GM19025 (cell line): ENCODE results near the gene MTMR10.

Source experiments
- ATAC-seq: cut with Tn5 transposase; IDR thresholded peaks from one replicate; pipeline ENCODE4 v1.9.1; 2021; ENCODE audit warnings: mild to moderate bottlenecking, low read depth, moderate library complexity; ENCODE audit not compliant: unreplicated experiment

MTMR10 gene

DNA sequence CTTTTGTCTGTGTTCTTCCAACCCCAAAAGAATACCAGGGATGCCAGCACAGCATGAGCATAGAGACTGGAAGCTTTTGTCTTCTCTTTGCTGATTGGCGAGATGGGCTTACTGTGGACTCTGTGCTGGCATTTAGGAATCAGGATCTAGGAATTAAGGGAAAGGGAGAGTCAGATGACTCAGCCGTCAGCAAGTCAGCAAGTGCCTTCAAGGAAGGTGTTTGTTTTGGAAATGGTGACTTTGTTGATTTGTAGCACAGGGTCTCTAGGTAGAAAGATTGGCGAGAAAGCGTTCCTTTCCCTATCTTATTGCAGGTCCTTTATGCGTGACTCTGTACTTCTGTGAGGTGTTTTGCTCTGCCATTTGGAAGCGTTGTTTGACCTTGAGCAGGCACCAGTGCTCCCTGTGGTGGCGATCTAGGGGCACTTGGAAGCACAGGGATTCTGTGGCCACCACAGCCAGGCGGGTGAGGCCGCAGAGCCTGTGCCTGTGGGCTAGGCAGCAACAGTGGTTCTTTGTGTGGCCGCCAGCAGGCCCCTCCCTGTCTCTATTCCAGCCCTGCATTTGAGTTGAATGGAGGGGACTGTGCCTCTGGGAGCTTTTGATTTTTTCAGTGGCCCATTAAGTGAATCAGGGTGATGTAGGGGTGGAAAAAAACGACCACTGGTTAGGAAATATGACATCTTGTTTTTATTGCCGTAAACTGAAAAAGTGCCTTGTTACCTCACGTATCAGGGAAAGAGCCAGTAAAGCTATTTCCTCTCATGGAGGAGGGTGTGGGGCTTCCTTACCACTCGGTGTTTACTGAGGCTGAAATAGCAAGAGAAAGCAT, 68.7 kb downstream of the MTMR10 start:
- no peak for ATAC-seq

DNA sequence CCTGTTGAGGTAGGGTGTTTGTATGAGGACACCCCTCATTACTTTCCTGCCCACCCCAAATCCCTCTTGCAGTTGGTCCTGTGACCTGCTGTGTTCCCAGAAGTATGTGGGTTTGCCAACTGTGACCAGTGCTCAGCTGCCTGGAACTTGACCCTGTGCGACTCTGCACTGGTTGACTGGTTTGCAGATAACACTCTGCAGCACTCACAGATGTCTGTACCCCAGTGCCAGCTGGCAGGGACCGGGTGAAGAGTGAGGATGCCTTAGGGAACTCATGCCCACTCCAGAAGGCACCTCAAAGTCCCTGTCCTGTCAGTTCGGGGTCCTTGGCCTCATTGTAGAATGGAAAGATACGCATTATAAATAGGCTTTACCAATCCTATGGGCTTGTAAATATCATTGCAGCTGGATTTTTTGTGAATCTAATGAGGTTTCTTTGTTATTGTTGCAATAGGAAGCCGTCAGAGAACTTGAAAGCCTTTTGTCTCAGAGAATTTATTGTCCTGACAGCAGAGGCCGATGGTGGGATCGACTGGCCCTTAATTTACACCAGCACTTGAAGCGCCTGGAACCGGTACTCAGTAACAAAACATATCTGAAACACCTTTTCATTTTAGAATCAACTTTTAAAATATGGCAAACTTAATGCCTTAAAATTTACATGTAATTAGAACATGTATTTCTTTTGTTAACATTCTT, 69.5 kb downstream of the MTMR10 start:
- ATAC-seq = no peak

- no peak for ATAC-seq
These were observed 70.3 kb downstream of the MTMR10 start for GRCh38 chr15:30921106-30921505.

- ATAC-seq = no peak
These were observed 71.4 kb downstream of the MTMR10 start for GRCh38 chr15:30919877-30920550.

- ATAC-seq = no peak
These were observed 73.1 kb downstream of the MTMR10 start for GRCh38 chr15:30918366-30918765.

DNA sequence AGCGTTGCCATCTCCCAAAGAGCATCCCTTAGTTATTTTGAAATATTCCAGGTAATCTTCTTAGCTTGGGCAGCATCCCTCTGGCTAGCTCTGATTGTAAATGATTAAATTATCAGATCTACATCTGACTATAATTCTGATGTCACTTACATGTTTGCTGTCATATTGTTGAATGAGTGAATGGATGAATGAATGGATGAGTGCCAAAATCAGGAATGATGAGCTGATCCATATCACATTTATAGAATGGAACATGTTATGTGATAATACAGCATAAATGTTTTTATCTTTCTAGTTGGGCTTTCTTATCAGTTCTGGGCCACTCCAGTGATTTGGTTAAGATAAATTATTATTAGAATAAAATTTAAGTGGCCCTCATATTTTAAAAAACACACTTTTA, 73.8 kb downstream of the MTMR10 start:
- no peak for ATAC-seq

DNA sequence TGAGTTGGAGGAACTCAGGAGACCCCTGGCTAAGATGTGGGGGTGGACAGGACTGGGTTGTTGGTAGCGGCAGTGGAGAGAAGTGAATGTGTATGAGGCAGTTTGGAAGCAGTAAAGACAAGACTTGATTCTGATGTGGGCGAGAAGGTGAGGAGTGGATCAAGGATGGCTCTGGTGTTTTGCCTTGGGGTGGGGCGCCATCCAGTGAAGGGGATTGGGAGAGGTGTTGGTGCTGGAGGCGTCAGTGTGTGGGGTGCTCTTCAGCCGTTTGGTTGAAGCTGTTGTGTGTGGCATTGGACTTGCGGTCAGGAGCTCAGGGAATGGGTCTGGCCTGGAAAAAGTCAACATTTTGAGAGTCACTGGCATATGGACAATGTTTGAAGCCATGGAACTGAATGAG, 74.4 kb downstream of the MTMR10 start:
- no peak for ATAC-seq

DNA sequence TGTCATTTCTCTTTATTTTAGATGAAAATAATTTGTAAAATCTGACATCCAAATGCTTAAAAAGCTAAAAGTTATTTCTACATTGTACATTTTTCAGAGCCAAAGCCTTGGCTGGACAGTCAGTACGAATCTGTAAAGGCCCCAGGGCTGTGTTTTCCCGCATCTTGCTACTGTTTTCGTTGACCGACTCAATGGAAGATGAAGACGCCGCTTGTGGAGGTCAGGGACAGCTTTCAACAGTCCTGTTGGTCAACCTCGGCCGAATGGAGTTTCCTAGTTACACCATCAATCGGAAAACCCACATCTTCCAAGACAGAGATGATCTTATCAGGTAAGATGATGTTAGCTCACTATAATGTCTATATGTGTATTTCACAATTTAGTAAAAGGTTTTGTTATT, 77.7 kb downstream of the MTMR10 start:
- ATAC-seq = no peak

DNA sequence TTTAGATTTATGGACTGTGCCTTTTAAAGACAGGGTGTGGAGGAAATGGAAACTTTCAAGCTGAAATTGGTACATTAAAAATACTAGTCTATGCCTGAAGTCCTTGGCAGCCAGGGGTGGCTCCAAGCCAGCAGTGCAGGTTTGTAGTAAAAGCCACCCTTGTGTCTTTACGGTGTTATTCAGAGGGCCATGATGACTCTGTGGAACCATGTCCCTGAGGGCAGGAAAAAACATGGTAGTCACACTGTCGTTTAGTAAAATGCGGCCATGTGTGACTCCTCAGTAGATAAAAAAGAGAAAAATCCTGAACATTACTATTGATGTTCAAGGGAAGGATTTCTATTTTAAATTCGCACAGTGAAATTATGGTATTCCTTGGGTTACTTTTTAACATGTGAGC, 85.1 kb downstream of the MTMR10 start:
- no peak for ATAC-seq

DNA sequence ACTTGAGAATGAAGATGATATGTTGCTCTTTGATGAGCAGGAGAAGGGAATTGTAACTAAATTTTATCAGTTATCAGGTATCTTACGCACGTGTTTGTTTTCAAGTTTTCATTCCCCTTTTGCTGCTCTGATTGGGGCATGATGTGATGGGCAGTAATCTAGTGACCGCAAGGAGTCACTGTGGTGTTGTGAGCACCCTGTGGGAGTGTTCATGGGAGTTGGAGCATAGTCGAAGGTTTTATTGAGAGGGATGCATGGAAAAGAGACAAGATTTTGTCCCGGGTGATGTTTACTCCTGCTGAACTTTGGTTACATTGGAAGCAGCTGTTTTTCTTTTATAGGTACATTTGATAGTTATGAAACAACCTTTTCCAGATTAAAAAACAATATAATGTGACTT, 85.6 kb downstream of the MTMR10 start:
- no peak for ATAC-seq

- ATAC-seq = no peak
These were observed 86.6 kb downstream of the MTMR10 start for GRCh38 chr15:30904812-30905211.

GRCh38 chr15:30903497-30904187, 87.8 kb downstream of the MTMR10 start, which contains the start of gene FAN1:
FAN1 (plus strand) TSS chr15:30903915; CDS start chr15:30904664, 749 bp downstream.
- ATAC-seq = peak; percentile 90

DNA sequence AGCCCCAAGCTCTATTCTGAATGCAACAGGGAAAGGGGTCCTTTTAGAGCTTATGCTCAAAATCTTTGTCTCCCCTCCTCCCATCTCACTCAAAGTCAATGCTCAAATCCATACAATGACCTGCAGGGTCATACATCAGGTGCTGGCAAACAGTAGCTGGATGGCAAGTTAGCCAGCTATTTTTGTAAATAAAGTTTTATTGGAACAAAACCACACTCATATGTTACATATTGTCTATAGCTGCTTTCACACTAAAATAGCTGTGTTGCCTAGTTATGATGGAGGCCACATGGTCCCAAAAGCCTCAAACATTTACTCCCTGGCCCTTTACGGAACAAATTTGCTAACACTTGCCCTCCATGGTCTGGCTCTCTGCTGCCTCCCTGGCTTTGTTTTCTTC, 89.5 kb downstream of the MTMR10 start:
- ATAC-seq = no peak

DNA sequence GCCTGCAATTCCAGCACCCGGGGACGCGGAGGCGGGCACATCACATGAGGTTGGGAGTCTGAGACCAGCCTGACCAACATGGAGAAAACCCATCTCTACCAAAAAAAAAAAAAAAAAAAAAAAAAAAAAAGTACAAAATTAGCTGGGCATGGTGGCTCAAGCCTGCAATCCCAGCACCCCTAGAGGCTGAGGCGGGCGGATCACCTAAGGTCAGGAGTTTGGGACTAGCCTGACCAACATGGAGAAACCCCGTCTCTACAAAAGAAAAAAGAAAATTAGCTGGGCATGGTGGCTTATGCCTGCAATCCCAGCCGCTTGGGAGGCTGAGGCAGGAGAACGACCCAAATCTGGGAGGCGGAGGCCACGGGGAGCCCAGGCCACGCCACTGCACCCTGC, 95.2 kb downstream of the MTMR10 start:
- ATAC-seq = no peak

- no peak for ATAC-seq
These were observed 95.8 kb downstream of the MTMR10 start for GRCh38 chr15:30895461-30896210.

DNA sequence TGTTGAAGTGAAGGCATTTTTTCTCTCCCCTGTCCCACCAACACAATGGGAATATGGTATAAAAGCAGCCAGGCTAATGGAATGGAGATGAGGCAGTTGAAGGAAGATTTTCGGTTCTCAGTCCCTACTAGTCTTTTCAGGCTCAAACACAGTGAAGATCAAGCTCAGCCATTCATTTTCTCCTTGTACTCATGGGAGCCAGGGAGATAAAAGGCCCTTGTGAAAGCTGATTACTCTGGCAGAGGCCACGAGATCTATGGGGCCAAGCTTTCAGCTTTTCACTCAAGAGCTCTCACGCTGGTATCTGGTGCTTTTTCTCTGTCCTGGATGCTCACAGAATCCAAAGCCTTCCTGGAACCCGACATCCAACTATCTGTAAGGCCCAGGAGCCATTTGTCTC, 102.2 kb downstream of the MTMR10 start:
- no peak for ATAC-seq
